Measurements from ENCODE around the gene DPY19L3. TPM values are rescaled to one million over a fixed set of nuclear protein-coding genes. Genes with fewer than 3 reads are reported as not detected.

DPY19L3 gene
- total and polyA plus RNA-seq, 2 of the 4 experiments (the other 2 are of a cell fraction) = 29.6 to 36.5 TPM

DNA sequence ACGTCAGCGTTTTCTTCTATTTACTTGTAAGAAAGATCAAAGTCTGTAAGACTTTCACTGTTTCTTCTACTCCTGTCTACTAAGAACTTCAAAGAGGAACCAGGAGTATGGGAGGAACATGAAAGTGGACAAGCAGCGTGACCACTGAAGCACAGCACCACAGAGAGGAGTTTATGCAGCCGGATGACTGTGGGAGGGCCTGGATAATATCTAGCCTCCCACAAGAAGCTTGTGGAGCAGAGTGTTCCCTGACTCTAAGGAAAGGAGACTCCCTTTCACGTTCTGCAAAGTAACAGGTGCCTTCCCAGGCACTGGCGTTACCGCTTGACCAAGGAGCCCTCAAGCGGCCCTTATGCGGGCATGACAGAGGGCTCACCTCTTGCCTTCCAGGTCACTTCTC lies 91.8 kb downstream of the DPY19L3 start:
- ATAC-seq (ENCODE audit: low read depth) (no peak), DNase-seq (no peak)
- Histone ChIP-seq H3K23ac (ENCODE audit: low read depth, low read length) (no peak overlapping the region), H3K4me2 (ENCODE audit: low read depth, low read length) (no peak overlapping the region), H3K79me1 (ENCODE audit: low read depth in 1 of 2, low read length in 2 of 2) (no peaks in the 10 kb centered on the region), H3K9me3 (ENCODE audit: control insufficient read depth, insufficient read depth, low read length) (no peaks in the 10 kb centered on the region), H2BK15ac (ENCODE audit: low read depth, low read length) (no peak overlapping the region), H3K18ac (ENCODE audit: low read depth, low read length) (no peak overlapping the region), H3K27me3 (ENCODE audit: control insufficient read depth, insufficient read depth, low read length) (peaks cover 1% of the 10 kb centered on the region), H3K4me3 (ENCODE audit: insufficient read depth, low read depth, low read length) (no peak overlapping the region), H2AFZ (replicated peaks; ENCODE audit: low read length, poor library complexity) (no peak overlapping the region), H3K4ac (ENCODE audit: low read depth, low read length) (no peak overlapping the region), H3K4me1 (ENCODE audit: control insufficient read depth, insufficient read depth, low read length) (no peaks in the 10 kb centered on the region), H2BK20ac (ENCODE audit: low read depth, low read length) (no peak overlapping the region), H4K20me1 (ENCODE audit: insufficient read depth, low read length) (no peaks in the 10 kb centered on the region), H3K36me3 (ENCODE audit: control insufficient read depth, insufficient read depth, low read length) (no peaks in the 10 kb centered on the region), H2BK120ac (ENCODE audit: low read depth, low read length) (no peak overlapping the region), H2AK5ac (ENCODE audit: low read depth, low read length) (no peak overlapping the region), H4K91ac (ENCODE audit: insufficient read depth, low read depth, low read length) (no peak overlapping the region), H3K9ac (ENCODE audit: low read depth, low read length) (no peak overlapping the region), H3K27ac (ENCODE audit: insufficient read depth, low read length) (no peak overlapping the region), H4K5ac (ENCODE audit: low read depth, low read length) (no peak overlapping the region), H4K8ac (ENCODE audit: low read depth in 2 of 2, low read length in 2 of 2) (no peak overlapping the region), H2BK5ac (ENCODE audit: low read depth, low read length, poor library complexity, severe bottlenecking) (no peak overlapping the region), H2AK9ac (replicated peaks; ENCODE audit: low read depth, low read length, poor library complexity) (no peak overlapping the region), H3K9me1 (ENCODE audit: insufficient read depth, low read length) (no peaks in the 10 kb centered on the region), H3K14ac (replicated peaks; ENCODE audit: low read depth, low read length) (no peak overlapping the region), H3K56ac (ENCODE audit: extremely low read depth, insufficient read depth, low read length) (no peak overlapping the region)
- TF ChIP-seq BHLHE40 (IDR thresholded peaks at IDR 0.05; ENCODE audit: low read depth, low read length) = no peak
- TF ChIP-seq, protein P1, sequence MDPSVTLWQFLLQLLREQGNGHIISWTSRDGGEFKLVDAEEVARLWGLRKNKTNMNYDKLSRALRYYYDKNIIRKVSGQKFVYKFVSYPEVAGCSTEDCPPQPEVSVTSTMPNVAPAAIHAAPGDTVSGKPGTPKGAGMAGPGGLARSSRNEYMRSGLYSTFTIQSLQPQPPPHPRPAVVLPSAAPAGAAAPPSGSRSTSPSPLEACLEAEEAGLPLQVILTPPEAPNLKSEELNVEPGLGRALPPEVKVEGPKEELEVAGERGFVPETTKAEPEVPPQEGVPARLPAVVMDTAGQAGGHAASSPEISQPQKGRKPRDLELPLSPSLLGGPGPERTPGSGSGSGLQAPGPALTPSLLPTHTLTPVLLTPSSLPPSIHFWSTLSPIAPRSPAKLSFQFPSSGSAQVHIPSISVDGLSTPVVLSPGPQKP (IDR thresholded peaks at IDR 0.05; ENCODE audit: borderline replicate concordance, low read depth, low read length) = no peak
- TF ChIP-seq CHD1 (IDR thresholded peaks at IDR 0.05; ENCODE audit: low read depth, low read length) = no peak
- no peak for TF ChIP-seq RAD21 (IDR thresholded peaks at IDR 0.05; ENCODE audit: low read length)
- TF ChIP-seq RFX5 (IDR thresholded peaks at IDR 0.05; ENCODE audit: low read depth, low read length) = no peak
- TF ChIP-seq POLR2A (IDR thresholded peaks at IDR 0.05; ENCODE audit: low read depth, low read length) = no peak
- TF ChIP-seq SMC3 (IDR thresholded peaks at IDR 0.05; ENCODE audit: low read depth, low read length) = no peak
- TF ChIP-seq, protein P2, sequence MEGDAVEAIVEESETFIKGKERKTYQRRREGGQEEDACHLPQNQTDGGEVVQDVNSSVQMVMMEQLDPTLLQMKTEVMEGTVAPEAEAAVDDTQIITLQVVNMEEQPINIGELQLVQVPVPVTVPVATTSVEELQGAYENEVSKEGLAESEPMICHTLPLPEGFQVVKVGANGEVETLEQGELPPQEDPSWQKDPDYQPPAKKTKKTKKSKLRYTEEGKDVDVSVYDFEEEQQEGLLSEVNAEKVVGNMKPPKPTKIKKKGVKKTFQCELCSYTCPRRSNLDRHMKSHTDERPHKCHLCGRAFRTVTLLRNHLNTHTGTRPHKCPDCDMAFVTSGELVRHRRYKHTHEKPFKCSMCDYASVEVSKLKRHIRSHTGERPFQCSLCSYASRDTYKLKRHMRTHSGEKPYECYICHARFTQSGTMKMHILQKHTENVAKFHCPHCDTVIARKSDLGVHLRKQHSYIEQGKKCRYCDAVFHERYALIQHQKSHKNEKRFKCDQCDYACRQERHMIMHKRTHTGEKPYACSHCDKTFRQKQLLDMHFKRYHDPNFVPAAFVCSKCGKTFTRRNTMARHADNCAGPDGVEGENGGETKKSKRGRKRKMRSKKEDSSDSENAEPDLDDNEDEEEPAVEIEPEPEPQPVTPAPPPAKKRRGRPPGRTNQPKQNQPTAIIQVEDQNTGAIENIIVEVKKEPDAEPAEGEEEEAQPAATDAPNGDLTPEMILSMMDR (conservative IDR thresholded peaks at IDR 0.05; ENCODE audit: low read depth, low read length) = no peak
- no peak for TF ChIP-seq RCOR1 (IDR thresholded peaks at IDR 0.05; ENCODE audit: insufficient replicate concordance, low read length)
- no peak for TF ChIP-seq MAFK (IDR thresholded peaks at IDR 0.05; ENCODE audit: low read depth, low read length)
- no peak for TF ChIP-seq NFE2L2 (IDR thresholded peaks at IDR 0.05; ENCODE audit: low read depth, low read length)
- TF ChIP-seq FOS (IDR thresholded peaks at IDR 0.05; ENCODE audit: low read depth, low read length) = no peak
- TF ChIP-seq CEBPB (IDR thresholded peaks at IDR 0.05; ENCODE audit: low read depth, low read length) = no peak
- no peak for TF ChIP-seq MXI1 (IDR thresholded peaks at IDR 0.05; ENCODE audit: borderline replicate concordance, low read depth, low read length)
- TF ChIP-seq, protein P3, sequence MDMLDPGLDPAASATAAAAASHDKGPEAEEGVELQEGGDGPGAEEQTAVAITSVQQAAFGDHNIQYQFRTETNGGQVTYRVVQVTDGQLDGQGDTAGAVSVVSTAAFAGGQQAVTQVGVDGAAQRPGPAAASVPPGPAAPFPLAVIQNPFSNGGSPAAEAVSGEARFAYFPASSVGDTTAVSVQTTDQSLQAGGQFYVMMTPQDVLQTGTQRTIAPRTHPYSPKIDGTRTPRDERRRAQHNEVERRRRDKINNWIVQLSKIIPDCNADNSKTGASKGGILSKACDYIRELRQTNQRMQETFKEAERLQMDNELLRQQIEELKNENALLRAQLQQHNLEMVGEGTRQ (IDR thresholded peaks at IDR 0.05; ENCODE audit: low read depth, low read length) = no peak
- no peak for TF ChIP-seq MAZ (IDR thresholded peaks at IDR 0.05; ENCODE audit: borderline replicate concordance, low read depth, low read length)
- dilution Hi-C loops (cut with HindIII; ENCODE audit: low sequenced_read_pairs, unreplicated experiment) = no loop called here
- ChIA-PET CTCF (no interaction called here), POLR2A (ENCODE audit: unreplicated experiment) (no interaction called here)
- 80% methylated on average over 2 of the region's 9 CpGs; no CpG with 5 or more reads in 1 of the 2 experiments for WGBS, 2 experiments (ENCODE audit: extremely low coverage in 2 of 2, insufficient read length in 1 of 2)
- BruUV-seq (replicated peaks) = no TSS peak
- in situ Hi-C loops (cut with MboI; ENCODE audit: low sequenced_read_pairs) = no loop called here
- intact Hi-C loops (cut with micrococcal nuclease) = no loop called here

Data from IMR-90 (cell line).